Measurements from ENCODE around the gene LRP3. TPM values are rescaled to one million over a fixed set of nuclear protein-coding genes. Genes with fewer than 3 reads are reported as not detected.

Gene LRP3
- total RNA-seq, 1 experiment from 2014 or later = 29.0 TPM

GRCh38 chr19:33171916-33172359 lies 22.2 kb upstream of the LRP3 start:
- Histone ChIP-seq H3K27me3 (ENCODE audit: insufficient read depth, low read length) (no peaks in the 10 kb centered on the region), H3K27ac (ENCODE audit: low read depth, low read length) (no peak overlapping the region), H3K9me3 (ENCODE audit: control insufficient read depth in 1 of 2, insufficient read depth in 1 of 2, low read depth in 1 of 2, low read length in 2 of 2) (no peaks in the 10 kb centered on the region), H2AFZ (ENCODE audit: low read depth, low read length, poor library complexity, severe bottlenecking) (no peak overlapping the region), H3K4me3 (replicated peaks in 1 of 2; ENCODE audit: low read depth in 1 of 2, low read length in 2 of 2) (no peak overlapping the region), H4K20me1 (ENCODE audit: insufficient read depth) (no peaks in the 10 kb centered on the region), H3K36me3 (ENCODE audit: control insufficient read depth in 1 of 2, insufficient read depth in 2 of 2, low read length in 2 of 2) (no peaks in the 10 kb centered on the region), H3K79me2 (ENCODE audit: insufficient read depth, low read length) (0 out of 2 replicates have a peak, but pooled peaks cover 3% of the 10 kb centered on the region), H3K9me2 (ENCODE audit: insufficient read depth) (no peaks in the 10 kb centered on the region), H3K4me1 (ENCODE audit: control insufficient read depth in 1 of 2, insufficient read depth in 2 of 2, low read length in 2 of 2) (peaks cover 14 to 24% of the 10 kb centered on the region in 2 experiments; a peak in 3 of 4 replicates), H3K4me2 (ENCODE audit: low read length) (peak overlapping the region; percentile 41), H3K9ac (ENCODE audit: low read length) (no peak overlapping the region)
- no TSS peak for BruUV-seq (replicated peaks)
- ATAC-seq (no peak), DNase-seq (ENCODE audit: low read depth, low spot score) (no peak)
- TF ChIP-seq CBX3 (IDR thresholded peaks at IDR 0.05; ENCODE audit: low read depth) (no peak), ZFX (IDR thresholded peaks at IDR 0.05) (no peak), YY1 (IDR thresholded peaks at IDR 0.05; ENCODE audit: extremely low read depth, insufficient replicate concordance, low read depth, low read length) (no peak), SIN3A (IDR thresholded peaks at IDR 0.05; ENCODE audit: low read depth) (no peak), EZH2 (IDR thresholded peaks at IDR 0.05) (no peak), CTCF (IDR thresholded peaks at IDR 0.05 in 2 of 3, conservative IDR thresholded peaks at IDR 0.05 in 1 of 3; ENCODE audit: borderline replicate concordance in 1 of 3, insufficient read depth in 1 of 3, low read depth in 2 of 3, low read length in 2 of 3) (no peak), ELF1 (IDR thresholded peaks at IDR 0.05; ENCODE audit: borderline replicate concordance, low read depth) (no peak), FOSL1 (IDR thresholded peaks at IDR 0.05; ENCODE audit: low read depth) (no peak; the same call in 1 of the 2 replicates), POLR2AphosphoS5 (IDR thresholded peaks at IDR 0.05; ENCODE audit: low read depth, low read length) (no peak), MAX (IDR thresholded peaks at IDR 0.05) (no peak), ZNF274 (IDR thresholded peaks at IDR 0.05; ENCODE audit: low read depth, low read length) (no peak), TCF7L2 (IDR thresholded peaks at IDR 0.05; ENCODE audit: borderline replicate concordance, extremely low read depth, insufficient read depth, insufficient read length) (no peak), SP1 (IDR thresholded peaks at IDR 0.05; ENCODE audit: low read depth) (no peak), CEBPB (IDR thresholded peaks at IDR 0.05; ENCODE audit: low read depth) (no peak), RAD21 (IDR thresholded peaks at IDR 0.05; ENCODE audit: low read depth) (no peak), ATF3 (IDR thresholded peaks at IDR 0.05) (no peak)
- intact Hi-C loops (cut with micrococcal nuclease) = loop anchor here (10.0 kb wide), 1 partner anchor 1183 kb away; no protein-coding TSS in a partner anchor
- RAD21 ChIA-PET (ENCODE audit: low non-redundant PET in 1 of 2, low total read pairs in 2 of 2, uncharacterized antibody in 2 of 2, unreplicated experiment in 2 of 2) = no interaction called here
- CTCF ChIA-PET = no interaction called here
- POLR2A ChIA-PET = no interaction called here

Data from HCT116 (cell line).